GM12878 (cell line): Measurements from ENCODE around the gene GOLGA6B. TPM values are rescaled to one million over a fixed set of nuclear protein-coding genes. Genes with fewer than 3 reads are reported as not detected.

ENCODE experiments used
- ATAC-seq: fragments of 200-7000 bp; cut with Tn5 transposase; 3 replicates; pipeline ENCODE4 v1.9.1; 2020; ENCODE audit warnings: mild to moderate bottlenecking, moderate library complexity
- BruUV-seq: library from RNA; stranded (reverse); fragments of 400-500 nt; replicated peaks from 2 replicates; lab custom pipeline; 2021; lab: Mats Ljungman, UMichigan
- CTCF ChIA-PET: fragments of 300-600 bp; sonication (Branson Sonifier 250); formaldehyde crosslinking; extraction: SDS; loops from one replicate; lab custom pipeline; 2021; ENCODE audit warnings: inconsistent platforms; lab: Yijun Ruan, JAX
- POLR2A ChIA-PET: fragments of 350-600 bp; formaldehyde crosslinking; extraction: SDS; loops from one replicate; lab custom pipeline; 2021; ENCODE audit warnings: inconsistent platforms; lab: Charles Lee
- RAD21 ChIA-PET: fragments of 300-600 bp; sonication (Branson Sonifier 250); formaldehyde crosslinking; loops from one replicate; lab custom pipeline; 2023; ENCODE audit warnings: antibody characterized with exemption; ENCODE audit not compliant: unreplicated experiment; lab: Charles Lee
- SMC1A ChIA-PET: fragments of 300-600 bp; sonication (Branson Sonifier 250); formaldehyde crosslinking; loops from one replicate; lab custom pipeline; 2023; ENCODE audit not compliant: unreplicated experiment, uncharacterized antibody; lab: Charles Lee
- DNase-seq: peaks from one replicate; pipeline ENCODE4 v3.0.0-alpha.2; 2011; ENCODE audit warnings: low read depth, low spot score
- FAIRE-seq: peaks from 3 replicates; lab custom pipeline; 2011; peaks lifted over from hg19 to GRCh38; lab: Jason Lieb, UNC
- H2AFZ ChIP-seq: 2 replicates; pipeline ENCODE4 v1.6.0; 2011; ENCODE audit warnings: low read depth, low read length, control low read depth; ENCODE audit not compliant: control insufficient read depth
- H3K27ac ChIP-seq: 2 replicates; pipeline ENCODE4 v1.5.1; 2011; ENCODE audit warnings: control low read depth; ENCODE audit not compliant: control insufficient read depth, insufficient read depth
- H3K27me3 ChIP-seq, 2 experiments: replicated peaks in 1 of 2; 2 replicates each; pipeline versions ENCODE4 v1.6.0 to v1.6.1; 2011; ENCODE audit warnings: low read length in 1 of 2; ENCODE audit not compliant: control insufficient read depth in 2 of 2, insufficient read depth in 2 of 2
- H3K36me3 ChIP-seq, 2 experiments: 2 replicates each; pipeline ENCODE4 v1.5.1; 2011; ENCODE audit warnings: low read length in 1 of 2; ENCODE audit not compliant: control insufficient read depth in 2 of 2, insufficient read depth in 2 of 2
- H3K4me1 ChIP-seq: 2 replicates; pipeline ENCODE4 v1.6.1; 2011; ENCODE audit warnings: mild to moderate bottlenecking, low read length, moderate library complexity, mixed read lengths; ENCODE audit not compliant: control insufficient read depth, insufficient read depth
- H3K4me2 ChIP-seq: 2 replicates; pipeline ENCODE4 v1.6.0; 2011; ENCODE audit warnings: control low read depth; ENCODE audit not compliant: control insufficient read depth, insufficient read depth
- H3K4me3 ChIP-seq: fragments of 200-600 bp; sonication (generic); 2 replicates; pipeline ENCODE4 v1.5.1; 2016
- H3K79me2 ChIP-seq: 2 replicates; pipeline ENCODE4 v1.6.0; 2011; ENCODE audit warnings: low read length; ENCODE audit not compliant: control insufficient read depth, insufficient read depth
- H3K9ac ChIP-seq: 2 replicates; pipeline ENCODE4 v1.8.0; 2011; ENCODE audit warnings: low read length, control low read depth, mixed read lengths; ENCODE audit not compliant: control insufficient read depth, insufficient read depth
- H3K9me3 ChIP-seq: replicated peaks from 3 replicates; pipeline ENCODE4 v1.5.1; 2011; ENCODE audit warnings: mild to moderate bottlenecking, low read length; ENCODE audit not compliant: control insufficient read depth, insufficient read depth
- H4K20me1 ChIP-seq: 2 replicates; pipeline ENCODE4 v1.6.0; 2011; ENCODE audit not compliant: control insufficient read depth, insufficient read depth
- CBX3 ChIP-seq: fragments of 200-600 bp; sonication (generic); IDR thresholded peaks from 2 replicates; pipeline ENCODE4 v1.6.1; 2016; ENCODE audit warnings: low read depth, borderline replicate concordance
- JUNB ChIP-seq: IDR thresholded peaks from 2 replicates; pipeline ENCODE4 v1.6.1; 2016; ENCODE audit warnings: antibody characterized with exemption, mild to moderate bottlenecking
- NR2C1 ChIP-seq: fragments of 450-650 bp; IDR thresholded peaks from 2 replicates; pipeline ENCODE4 v1.6.1; 2017; ENCODE audit warnings: antibody characterized with exemption, mild to moderate bottlenecking, moderate library complexity
- ZNF384 ChIP-seq: IDR thresholded peaks from 2 replicates; pipeline ENCODE4 v1.6.1; 2012; ENCODE audit warnings: low read depth, mild to moderate bottlenecking, low read length, improper control_type of control experiment, borderline replicate concordance
- WGBS: methylation state at CpG from one replicate; pipeline ENCODE4 v1.1.6; 2016; ENCODE audit warnings: low lambda C conversion rate; ENCODE audit not compliant: insufficient replicate concordance, insufficient coverage; ENCODE audit errors: missing lambda C conversion rate; 5-methylcytosine and 5-hydroxymethylcytosine counted together
- in situ Hi-C: fragments of 300-500 bp; cut with MboI; formaldehyde crosslinking; loops from 9 replicates; pipeline ENCODE4 v1.14.3; 2018; ENCODE audit warnings: mixed read lengths
- intact Hi-C: fragments of 100-400 bp; cut with micrococcal nuclease; formaldehyde crosslinking; loops from one replicate; pipeline ENCODE4 v1.14.2; 2022; ENCODE audit not compliant: unreplicated experiment
- polyA plus RNA-seq, 11 experiments: library from polyadenylated mRNA; depleted of rRNA in 4 of 11; unstranded in 6 of 11; stranded (reverse) in 5 of 11; fragments of >200 nt; fragmentation: Nextera tagmentation in 4 of 11; fragmentation: Illumina TruSeq in 1 of 11; extraction: Ambion mirVana in 4 of 11; extraction: Trizol in 1 of 11; gene quantifications; 1 replicate in 1 of 11; 2 replicates in 10 of 11; pipeline versions ENCODE4 v1.2.1 to v1.2.3, GENCODE V29; 2011 to 2016; ENCODE audit warnings: inconsistent platforms in 2 of 11, missing spikeins in 2 of 11, low read depth in 1 of 11
- total RNA-seq, 4 experiments: library from RNA; depleted of rRNA in 3 of 4; stranded (reverse); fragments of >200 nt in 3 of 4; fragmentation: Illumina TruSeq in 1 of 4; extraction: Trizol in 1 of 4; gene quantifications; 2 replicates each; pipeline versions ENCODE4 v1.2.1 to v1.2.3, GENCODE V29; 2013 to 2021
- TF ChIP-seq, protein P1 (sequence below): IDR thresholded peaks from 2 replicates; pipeline ENCODE4 v1.6.1; 2011; ENCODE audit warnings: mild to moderate bottlenecking, low read depth, low read length, moderate library complexity; ENCODE audit not compliant: insufficient replicate concordance
- TF ChIP-seq, protein P2 (sequence below), 3 experiments: IDR thresholded peaks in 2 of 3; conservative IDR thresholded peaks in 1 of 3; 2 replicates each; pipeline ENCODE4 v1.5.1; 2011; ENCODE audit warnings: low read depth in 3 of 3, low read length in 3 of 3, mild to moderate bottlenecking in 3 of 3, control low read depth in 2 of 3, moderate library complexity in 2 of 3, inconsistent platforms in 1 of 3, mixed read lengths in 1 of 3; ENCODE audit not compliant: control insufficient read depth in 2 of 3, insufficient read depth in 1 of 3; ENCODE audit errors: extremely low read depth in 1 of 3
- TF ChIP-seq, protein P3 (sequence below): fragments of 150-350 bp; IDR thresholded peaks from 2 replicates; pipeline ENCODE4 v1.6.1; 2016; ENCODE audit warnings: low read depth, low read length
- TF ChIP-seq, protein P4 (sequence below): fragments of 450-650 bp; IDR thresholded peaks from 2 replicates; pipeline ENCODE4 v1.6.1; 2018; ENCODE audit warnings: mild to moderate bottlenecking, low read depth, moderate library complexity; ENCODE audit not compliant: partially characterized antibody
- TF ChIP-seq, protein P5 (sequence below): IDR thresholded peaks from 2 replicates; pipeline ENCODE4 v1.6.1; 2012; ENCODE audit warnings: low read depth, low read length, improper control_type of control experiment

Gene GOLGA6B
- total and polyA plus RNA-seq, 10 of the 15 experiments (the other 5 are each of a cell fraction or from before 2014, with no cell fraction given): not detected

DNA sequence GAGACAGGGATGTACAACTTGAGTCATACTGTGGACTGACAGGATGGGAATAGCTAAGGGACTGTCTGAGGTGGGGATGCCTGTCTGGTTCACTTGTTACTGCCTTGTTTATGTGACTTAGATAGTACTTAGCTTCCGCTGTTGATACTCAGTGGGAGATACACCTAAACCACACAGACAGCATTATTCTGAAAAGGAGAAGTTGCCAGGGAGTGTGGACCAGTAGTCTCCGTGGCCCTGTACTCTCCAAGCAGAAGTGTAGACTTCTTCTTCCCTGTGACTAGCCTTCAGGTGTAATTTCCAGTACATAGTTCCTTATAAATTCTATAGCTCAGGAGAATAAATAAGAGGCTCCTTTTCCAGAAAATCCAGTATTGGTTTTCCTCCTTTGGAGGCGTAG, 26.4 kb downstream of the GOLGA6B start:
- Histone ChIP-seq H2AFZ (no peak overlapping the region), H3K27me3 (peaks cover 0 to 2% of the 10 kb centered on the region in 2 experiments; a peak in 1 of 4 replicates), H3K79me2 (no peaks in the 10 kb centered on the region), H3K9ac (no peak overlapping the region), H3K4me3 (no peak overlapping the region), H3K36me3 (no peaks in the 10 kb centered on the region), H3K9me3 (no peaks in the 10 kb centered on the region), H3K27ac (no peak overlapping the region), H3K4me1 (no peaks in the 10 kb centered on the region), H4K20me1 (no peaks in the 10 kb centered on the region), H3K4me2 (no peak overlapping the region)
- ChIA-PET POLR2A (interaction anchor here (0.6 to 0.7 kb wide), 2 partner anchors 68 to 188 kb away, joined by 3 to 5 read pairs; no protein-coding TSS in a partner anchor), CTCF (interaction anchor here (0.6 to 2.1 kb wide), 7 partner anchors 9 to 1041 kb away, joined by 3 to 8 read pairs (median 3); no protein-coding TSS in a partner anchor), RAD21 (no interaction called here), SMC1A (no interaction called here)
- no peak for FAIRE-seq
- intact Hi-C loops: no loop called here
- DNase-seq: no peak
- TF ChIP-seq, protein P1, sequence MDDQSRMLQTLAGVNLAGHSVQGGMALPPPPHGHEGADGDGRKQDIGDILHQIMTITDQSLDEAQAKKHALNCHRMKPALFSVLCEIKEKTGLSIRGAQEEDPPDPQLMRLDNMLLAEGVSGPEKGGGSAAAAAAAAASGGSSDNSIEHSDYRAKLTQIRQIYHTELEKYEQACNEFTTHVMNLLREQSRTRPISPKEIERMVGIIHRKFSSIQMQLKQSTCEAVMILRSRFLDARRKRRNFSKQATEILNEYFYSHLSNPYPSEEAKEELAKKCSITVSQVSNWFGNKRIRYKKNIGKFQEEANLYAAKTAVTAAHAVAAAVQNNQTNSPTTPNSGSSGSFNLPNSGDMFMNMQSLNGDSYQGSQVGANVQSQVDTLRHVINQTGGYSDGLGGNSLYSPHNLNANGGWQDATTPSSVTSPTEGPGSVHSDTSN: no peak
- TF ChIP-seq, protein P2, sequence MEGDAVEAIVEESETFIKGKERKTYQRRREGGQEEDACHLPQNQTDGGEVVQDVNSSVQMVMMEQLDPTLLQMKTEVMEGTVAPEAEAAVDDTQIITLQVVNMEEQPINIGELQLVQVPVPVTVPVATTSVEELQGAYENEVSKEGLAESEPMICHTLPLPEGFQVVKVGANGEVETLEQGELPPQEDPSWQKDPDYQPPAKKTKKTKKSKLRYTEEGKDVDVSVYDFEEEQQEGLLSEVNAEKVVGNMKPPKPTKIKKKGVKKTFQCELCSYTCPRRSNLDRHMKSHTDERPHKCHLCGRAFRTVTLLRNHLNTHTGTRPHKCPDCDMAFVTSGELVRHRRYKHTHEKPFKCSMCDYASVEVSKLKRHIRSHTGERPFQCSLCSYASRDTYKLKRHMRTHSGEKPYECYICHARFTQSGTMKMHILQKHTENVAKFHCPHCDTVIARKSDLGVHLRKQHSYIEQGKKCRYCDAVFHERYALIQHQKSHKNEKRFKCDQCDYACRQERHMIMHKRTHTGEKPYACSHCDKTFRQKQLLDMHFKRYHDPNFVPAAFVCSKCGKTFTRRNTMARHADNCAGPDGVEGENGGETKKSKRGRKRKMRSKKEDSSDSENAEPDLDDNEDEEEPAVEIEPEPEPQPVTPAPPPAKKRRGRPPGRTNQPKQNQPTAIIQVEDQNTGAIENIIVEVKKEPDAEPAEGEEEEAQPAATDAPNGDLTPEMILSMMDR (IDR thresholded peaks at IDR 0.05 in 2 of 3, conservative IDR thresholded peaks at IDR 0.05 in 1 of 3; ENCODE audit: control insufficient read depth in 2 of 3, extremely low read depth in 1 of 3, insufficient read depth in 1 of 3, low read depth in 3 of 3, low read length in 3 of 3): no peak
- TF ChIP-seq NR2C1 (no peak), JUNB (no peak), CBX3 (no peak), ZNF384 (no peak)
- TF ChIP-seq, protein P3, sequence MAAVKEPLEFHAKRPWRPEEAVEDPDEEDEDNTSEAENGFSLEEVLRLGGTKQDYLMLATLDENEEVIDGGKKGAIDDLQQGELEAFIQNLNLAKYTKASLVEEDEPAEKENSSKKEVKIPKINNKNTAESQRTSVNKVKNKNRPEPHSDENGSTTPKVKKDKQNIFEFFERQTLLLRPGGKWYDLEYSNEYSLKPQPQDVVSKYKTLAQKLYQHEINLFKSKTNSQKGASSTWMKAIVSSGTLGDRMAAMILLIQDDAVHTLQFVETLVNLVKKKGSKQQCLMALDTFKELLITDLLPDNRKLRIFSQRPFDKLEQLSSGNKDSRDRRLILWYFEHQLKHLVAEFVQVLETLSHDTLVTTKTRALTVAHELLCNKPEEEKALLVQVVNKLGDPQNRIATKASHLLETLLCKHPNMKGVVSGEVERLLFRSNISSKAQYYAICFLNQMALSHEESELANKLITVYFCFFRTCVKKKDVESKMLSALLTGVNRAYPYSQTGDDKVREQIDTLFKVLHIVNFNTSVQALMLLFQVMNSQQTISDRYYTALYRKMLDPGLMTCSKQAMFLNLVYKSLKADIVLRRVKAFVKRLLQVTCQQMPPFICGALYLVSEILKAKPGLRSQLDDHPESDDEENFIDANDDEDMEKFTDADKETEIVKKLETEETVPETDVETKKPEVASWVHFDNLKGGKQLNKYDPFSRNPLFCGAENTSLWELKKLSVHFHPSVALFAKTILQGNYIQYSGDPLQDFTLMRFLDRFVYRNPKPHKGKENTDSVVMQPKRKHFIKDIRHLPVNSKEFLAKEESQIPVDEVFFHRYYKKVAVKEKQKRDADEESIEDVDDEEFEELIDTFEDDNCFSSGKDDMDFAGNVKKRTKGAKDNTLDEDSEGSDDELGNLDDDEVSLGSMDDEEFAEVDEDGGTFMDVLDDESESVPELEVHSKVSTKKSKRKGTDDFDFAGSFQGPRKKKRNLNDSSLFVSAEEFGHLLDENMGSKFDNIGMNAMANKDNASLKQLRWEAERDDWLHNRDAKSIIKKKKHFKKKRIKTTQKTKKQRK: no peak
- TF ChIP-seq, protein P4, sequence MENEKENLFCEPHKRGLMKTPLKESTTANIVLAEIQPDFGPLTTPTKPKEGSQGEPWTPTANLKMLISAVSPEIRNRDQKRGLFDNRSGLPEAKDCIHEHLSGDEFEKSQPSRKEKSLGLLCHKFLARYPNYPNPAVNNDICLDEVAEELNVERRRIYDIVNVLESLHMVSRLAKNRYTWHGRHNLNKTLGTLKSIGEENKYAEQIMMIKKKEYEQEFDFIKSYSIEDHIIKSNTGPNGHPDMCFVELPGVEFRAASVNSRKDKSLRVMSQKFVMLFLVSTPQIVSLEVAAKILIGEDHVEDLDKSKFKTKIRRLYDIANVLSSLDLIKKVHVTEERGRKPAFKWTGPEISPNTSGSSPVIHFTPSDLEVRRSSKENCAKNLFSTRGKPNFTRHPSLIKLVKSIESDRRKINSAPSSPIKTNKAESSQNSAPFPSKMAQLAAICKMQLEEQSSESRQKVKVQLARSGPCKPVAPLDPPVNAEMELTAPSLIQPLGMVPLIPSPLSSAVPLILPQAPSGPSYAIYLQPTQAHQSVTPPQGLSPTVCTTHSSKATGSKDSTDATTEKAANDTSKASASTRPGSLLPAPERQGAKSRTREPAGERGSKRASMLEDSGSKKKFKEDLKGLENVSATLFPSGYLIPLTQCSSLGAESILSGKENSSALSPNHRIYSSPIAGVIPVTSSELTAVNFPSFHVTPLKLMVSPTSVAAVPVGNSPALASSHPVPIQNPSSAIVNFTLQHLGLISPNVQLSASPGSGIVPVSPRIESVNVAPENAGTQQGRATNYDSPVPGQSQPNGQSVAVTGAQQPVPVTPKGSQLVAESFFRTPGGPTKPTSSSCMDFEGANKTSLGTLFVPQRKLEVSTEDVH: no peak
- TF ChIP-seq, protein P5, sequence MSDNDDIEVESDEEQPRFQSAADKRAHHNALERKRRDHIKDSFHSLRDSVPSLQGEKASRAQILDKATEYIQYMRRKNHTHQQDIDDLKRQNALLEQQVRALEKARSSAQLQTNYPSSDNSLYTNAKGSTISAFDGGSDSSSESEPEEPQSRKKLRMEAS: no peak
- peak; percentile 47 for ATAC-seq
- 16% methylated on average over 3 of the region's 3 CpGs for WGBS
- in situ Hi-C loops: no loop called here
- no TSS peak for BruUV-seq
